ENCODE results near the gene SNRNP200.
A peak's percentile ranks its signal among the peaks of the same experiment; 100 is the strongest.

SNRNP200 gene

GRCh38 chr2:96273763-96274162 lies 31.6 kb downstream of the SNRNP200 start:
- DNase-seq: no peak

GRCh38 chr2:96271995-96272394 lies 33.4 kb downstream of the SNRNP200 start:
- no peak for DNase-seq

GRCh38 chr2:96267159-96267971 lies 38.0 kb downstream of the SNRNP200 start:
- peak; percentile 49 for DNase-seq

GRCh38 chr2:96265840-96266679 lies 39.3 kb downstream of the SNRNP200 start, which contains the start of the genes CIAO1 and TMEM127:
Gene CIAO1 (plus strand): TSS chr2:96266225. CDS start chr2:96266351, 126 bp downstream.
Gene TMEM127 (minus strand): TSS chr2:96265997. CDS start chr2:96265381, 616 bp downstream.
- peak; percentile 99 for DNase-seq

- DNase-seq: no peak
Observed at GRCh38 chr2:96265349-96265839, 40.0 kb downstream of the SNRNP200 start.

- DNase-seq: peak; percentile 47
Observed at GRCh38 chr2:96264656-96265348, 40.5 kb downstream of the SNRNP200 start.

GRCh38 chr2:96264086-96264485 lies 41.3 kb downstream of the SNRNP200 start:
- no peak for DNase-seq

- no peak for DNase-seq
Observed at GRCh38 chr2:96262306-96262705, 43.0 kb downstream of the SNRNP200 start.

- no peak for DNase-seq
Observed at GRCh38 chr2:96261328-96262003, 43.9 kb downstream of the SNRNP200 start.

GRCh38 chr2:96260387-96261260 lies 44.7 kb downstream of the SNRNP200 start:
- peak; percentile 88 for DNase-seq

GRCh38 chr2:96259497-96259921 lies 45.8 kb downstream of the SNRNP200 start:
- no peak for DNase-seq

GRCh38 chr2:96258166-96259022 lies 47.0 kb downstream of the SNRNP200 start:
- DNase-seq: no peak

GRCh38 chr2:96257744-96258143 lies 47.6 kb downstream of the SNRNP200 start:
- DNase-seq: peak; percentile 85

- peak; percentile 63 for DNase-seq
Observed at GRCh38 chr2:96256611-96257113, 48.7 kb downstream of the SNRNP200 start.

- no peak for DNase-seq
Observed at GRCh38 chr2:96254571-96254970, 50.8 kb downstream of the SNRNP200 start.

- no peak for DNase-seq
Observed at GRCh38 chr2:96253006-96253405, 52.3 kb downstream of the SNRNP200 start.

- DNase-seq: no peak
Observed at GRCh38 chr2:96252526-96252925, 52.8 kb downstream of the SNRNP200 start.

- DNase-seq: peak; percentile 62
Observed at GRCh38 chr2:96251721-96252292, 53.5 kb downstream of the SNRNP200 start.

GRCh38 chr2:96250188-96250587 lies 55.2 kb downstream of the SNRNP200 start:
- DNase-seq: no peak

- no peak for DNase-seq
Observed at GRCh38 chr2:96249654-96250053, 55.7 kb downstream of the SNRNP200 start.
